ENCODE data around the gene HOXD11.

DNA sequence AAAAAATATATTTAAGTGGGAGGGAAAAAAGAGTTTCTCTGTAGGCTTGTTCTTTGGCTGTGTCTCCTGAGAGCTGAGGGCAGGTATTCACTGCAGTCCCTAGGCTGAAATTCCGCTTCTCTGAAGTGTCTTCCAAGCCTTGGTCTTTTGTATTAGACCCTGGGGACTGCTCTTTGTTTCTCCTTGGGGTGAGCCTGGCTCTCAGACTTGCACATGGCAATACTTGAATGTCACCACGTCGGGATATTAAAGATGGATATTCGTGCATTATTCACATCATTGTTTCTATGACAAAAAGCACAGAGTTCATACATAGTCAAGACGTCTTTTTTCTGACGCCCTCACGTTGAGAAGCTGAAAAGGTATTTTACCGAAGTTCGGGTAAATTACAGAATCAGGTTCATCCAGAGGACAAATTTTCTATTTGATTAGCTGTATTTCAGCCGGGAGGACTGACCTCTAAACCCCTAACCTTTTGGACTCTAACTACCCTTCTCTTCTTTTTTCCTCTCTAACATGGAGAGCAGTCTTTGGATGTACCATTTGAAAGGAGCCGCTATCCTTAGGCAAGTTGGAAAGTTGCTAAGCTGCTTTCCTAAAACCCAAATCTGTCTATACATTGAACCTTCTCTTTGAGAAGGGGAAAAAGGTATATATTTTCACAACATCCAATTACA is 47.6 kb downstream of the HOXD11 start:
- TF ChIP-seq, protein P1, sequence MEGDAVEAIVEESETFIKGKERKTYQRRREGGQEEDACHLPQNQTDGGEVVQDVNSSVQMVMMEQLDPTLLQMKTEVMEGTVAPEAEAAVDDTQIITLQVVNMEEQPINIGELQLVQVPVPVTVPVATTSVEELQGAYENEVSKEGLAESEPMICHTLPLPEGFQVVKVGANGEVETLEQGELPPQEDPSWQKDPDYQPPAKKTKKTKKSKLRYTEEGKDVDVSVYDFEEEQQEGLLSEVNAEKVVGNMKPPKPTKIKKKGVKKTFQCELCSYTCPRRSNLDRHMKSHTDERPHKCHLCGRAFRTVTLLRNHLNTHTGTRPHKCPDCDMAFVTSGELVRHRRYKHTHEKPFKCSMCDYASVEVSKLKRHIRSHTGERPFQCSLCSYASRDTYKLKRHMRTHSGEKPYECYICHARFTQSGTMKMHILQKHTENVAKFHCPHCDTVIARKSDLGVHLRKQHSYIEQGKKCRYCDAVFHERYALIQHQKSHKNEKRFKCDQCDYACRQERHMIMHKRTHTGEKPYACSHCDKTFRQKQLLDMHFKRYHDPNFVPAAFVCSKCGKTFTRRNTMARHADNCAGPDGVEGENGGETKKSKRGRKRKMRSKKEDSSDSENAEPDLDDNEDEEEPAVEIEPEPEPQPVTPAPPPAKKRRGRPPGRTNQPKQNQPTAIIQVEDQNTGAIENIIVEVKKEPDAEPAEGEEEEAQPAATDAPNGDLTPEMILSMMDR (IDR thresholded peaks at IDR 0.05; ENCODE audit: low read depth, low read length, poor library complexity, severe bottlenecking), result no peak
- TF ChIP-seq EZH2phosphoT487 (IDR thresholded peaks at IDR 0.05; ENCODE audit: borderline replicate concordance, low read length), result no peak

Data from DOHH2 (cell line).